Kasumi-1 (cell line): Measurements from ENCODE around the gene SRGAP3.

Experiments
- DNase-seq, 2 experiments: peaks; one replicate each; lab custom pipeline; 2025; lab: John Stamatoyannopoulos, UW

SRGAP3 gene

GRCh38 chr3:9113040-9113439 lies 136.4 kb downstream of the SRGAP3 start:
- DNase-seq = no peak

GRCh38 chr3:9111866-9112265 lies 137.6 kb downstream of the SRGAP3 start:
- no peak for DNase-seq

- DNase-seq = peak; percentile 2 to 11
Measured at GRCh38 chr3:9111417-9111816, 138.0 kb downstream of the SRGAP3 start.

GRCh38 chr3:9110802-9111201 lies 138.6 kb downstream of the SRGAP3 start:
- no peak for DNase-seq

- DNase-seq = no peak
Measured at GRCh38 chr3:9110316-9110715, 139.1 kb downstream of the SRGAP3 start.

- DNase-seq = peak in 1 of 2 experiments; percentile 1
Measured at GRCh38 chr3:9109568-9109914, 139.9 kb downstream of the SRGAP3 start.

- DNase-seq = peak in 1 of 2 experiments; percentile 3
Measured at GRCh38 chr3:9108876-9109567, 140.4 kb downstream of the SRGAP3 start.

GRCh38 chr3:9107738-9108137 lies 141.7 kb downstream of the SRGAP3 start:
- no peak for DNase-seq

GRCh38 chr3:9105421-9105820 lies 144.0 kb downstream of the SRGAP3 start:
- DNase-seq = no peak

- DNase-seq = no peak
Measured at GRCh38 chr3:9104121-9104520, 145.3 kb downstream of the SRGAP3 start.

- no peak for DNase-seq
Measured at GRCh38 chr3:9102240-9102981, 147.0 kb downstream of the SRGAP3 start.

GRCh38 chr3:9101286-9101685 lies 148.2 kb downstream of the SRGAP3 start:
- DNase-seq = no peak

GRCh38 chr3:9100513-9100894 lies 148.9 kb downstream of the SRGAP3 start:
- no peak for DNase-seq

- no peak for DNase-seq
Measured at GRCh38 chr3:9099702-9100512, 149.5 kb downstream of the SRGAP3 start.

- DNase-seq = no peak
Measured at GRCh38 chr3:9098716-9099675, 150.4 kb downstream of the SRGAP3 start.

- no peak for DNase-seq
Measured at GRCh38 chr3:9097495-9097894, 152.0 kb downstream of the SRGAP3 start.

GRCh38 chr3:9091486-9092235 lies 157.8 kb downstream of the SRGAP3 start:
- DNase-seq = no peak

GRCh38 chr3:9088441-9089353 lies 160.7 kb downstream of the SRGAP3 start:
- no peak for DNase-seq

- peak; percentile 56 for DNase-seq
Measured at GRCh38 chr3:9087831-9088413, 161.5 kb downstream of the SRGAP3 start.
